ENCODE results near the gene ELL.

The ELL gene

GRCh38 chr19:18491995-18492953 lies 29.6 kb downstream of the ELL start:
- DNase-seq (ENCODE audit: insufficient read length, low spot score), result no peak
- FAIRE-seq, result no peak

- FAIRE-seq, result no peak
Observed at GRCh38 chr19:18490728-18491127, 31.1 kb downstream of the ELL start.

GRCh38 chr19:18489627-18490184 lies 32.2 kb downstream of the ELL start:
- no peak for DNase-seq (ENCODE audit: insufficient read length, low spot score)
- no peak for FAIRE-seq

More at GRCh38 chr19:18490728-18491127, 31.1 kb downstream of the ELL start:
- DNase-seq (ENCODE audit: insufficient read length, low spot score), result no peak

GRCh38 chr19:18488838-18489626 lies 32.8 kb downstream of the ELL start:
- DNase-seq (ENCODE audit: insufficient read length, low spot score) (peak; percentile 56), FAIRE-seq (no peak)

GRCh38 chr19:18488403-18488723 lies 33.5 kb downstream of the ELL start:
- DNase-seq (ENCODE audit: insufficient read length, low spot score), result no peak

GRCh38 chr19:18487576-18488402 lies 34.1 kb downstream of the ELL start:
- FAIRE-seq (no peak), DNase-seq (ENCODE audit: insufficient read length, low spot score) (no peak)

More at GRCh38 chr19:18488403-18488723, 33.5 kb downstream of the ELL start:
- no peak for FAIRE-seq

GRCh38 chr19:18486746-18487145 lies 35.1 kb downstream of the ELL start:
- no peak for DNase-seq (ENCODE audit: insufficient read length, low spot score)
- FAIRE-seq, result no peak

GRCh38 chr19:18484992-18485391 lies 36.9 kb downstream of the ELL start:
- no peak for DNase-seq (ENCODE audit: insufficient read length, low spot score)
- no peak for FAIRE-seq

GRCh38 chr19:18483119-18483890 lies 38.6 kb downstream of the ELL start:
- DNase-seq (ENCODE audit: insufficient read length, low spot score) (no peak), FAIRE-seq (no peak)

GRCh38 chr19:18481505-18482222 lies 40.2 kb downstream of the ELL start:
- FAIRE-seq (no peak), DNase-seq (ENCODE audit: insufficient read length, low spot score) (no peak)

GRCh38 chr19:18480006-18480691 lies 41.7 kb downstream of the ELL start:
- DNase-seq (ENCODE audit: insufficient read length, low spot score), result no peak
- peak; percentile 13 for FAIRE-seq

GRCh38 chr19:18478545-18479311 lies 43.1 kb downstream of the ELL start:
- DNase-seq (ENCODE audit: insufficient read length, low spot score), result peak; percentile 96
- FAIRE-seq, result peak; percentile 97

- DNase-seq (ENCODE audit: insufficient read length, low spot score) (no peak), FAIRE-seq (peak; percentile 23)
Observed at GRCh38 chr19:18477974-18478373, 43.9 kb downstream of the ELL start.

- peak; percentile 40 for FAIRE-seq
- no peak for DNase-seq (ENCODE audit: insufficient read length, low spot score)
Observed at GRCh38 chr19:18477042-18477779, 44.7 kb downstream of the ELL start.

- FAIRE-seq (no peak), DNase-seq (ENCODE audit: insufficient read length, low spot score) (no peak)
Observed at GRCh38 chr19:18476507-18477041, 45.3 kb downstream of the ELL start.

- FAIRE-seq (no peak), DNase-seq (ENCODE audit: insufficient read length, low spot score) (no peak)
Observed at GRCh38 chr19:18475762-18476331, 46.0 kb downstream of the ELL start.

Measured in HTR-8/SVneo (cell line).